Colon (tissue), 2 donors: ENCODE measurements around the gene WWOX.

Source experiments
- FAIRE-seq: peaks from 2 replicates; lab custom pipeline; 2012; peaks lifted over from hg19 to GRCh38; lab: Jason Lieb, UNC
- donor health status: control.
- donor health status: control.

The WWOX gene

GRCh38 chr16:78402833-78403232 lies 303.4 kb downstream of the WWOX start:
- no peak for FAIRE-seq

GRCh38 chr16:78405040-78405439 lies 305.6 kb downstream of the WWOX start:
- FAIRE-seq = no peak

GRCh38 chr16:78405833-78406232 lies 306.4 kb downstream of the WWOX start:
- no peak for FAIRE-seq

GRCh38 chr16:78407191-78407590 lies 307.7 kb downstream of the WWOX start:
- no peak for FAIRE-seq

GRCh38 chr16:78413651-78414050 lies 314.2 kb downstream of the WWOX start:
- FAIRE-seq = no peak

- no peak for FAIRE-seq
Observed at GRCh38 chr16:78415013-78415412, 315.6 kb downstream of the WWOX start.

GRCh38 chr16:78415669-78416068 lies 316.2 kb downstream of the WWOX start:
- FAIRE-seq = no peak

GRCh38 chr16:78416400-78416799 lies 316.9 kb downstream of the WWOX start:
- FAIRE-seq = no peak

- FAIRE-seq = no peak
Observed at GRCh38 chr16:78421181-78421708, 321.8 kb downstream of the WWOX start.

- FAIRE-seq = no peak
Observed at GRCh38 chr16:78425281-78425680, 325.8 kb downstream of the WWOX start.

- no peak for FAIRE-seq
Observed at GRCh38 chr16:78425891-78426510, 326.5 kb downstream of the WWOX start.

- FAIRE-seq = no peak
Observed at GRCh38 chr16:78428193-78428592, 328.7 kb downstream of the WWOX start.

- FAIRE-seq = no peak
Observed at GRCh38 chr16:78430281-78430680, 330.8 kb downstream of the WWOX start.

GRCh38 chr16:78431004-78431670 lies 331.7 kb downstream of the WWOX start:
- FAIRE-seq = no peak

- FAIRE-seq = no peak
Observed at GRCh38 chr16:78431701-78432100, 332.2 kb downstream of the WWOX start.

- no peak for FAIRE-seq
Observed at GRCh38 chr16:78432451-78432850, 333.0 kb downstream of the WWOX start.

GRCh38 chr16:78433116-78433515 lies 333.7 kb downstream of the WWOX start:
- FAIRE-seq = no peak

- no peak for FAIRE-seq
Observed at GRCh38 chr16:78434401-78434800, 334.9 kb downstream of the WWOX start.

- FAIRE-seq = no peak
Observed at GRCh38 chr16:78435260-78435659, 335.8 kb downstream of the WWOX start.

- no peak for FAIRE-seq
Observed at GRCh38 chr16:78436023-78436422, 336.6 kb downstream of the WWOX start.

- no peak for FAIRE-seq
Observed at GRCh38 chr16:78436846-78437245, 337.4 kb downstream of the WWOX start.

GRCh38 chr16:78437352-78437968 lies 338.0 kb downstream of the WWOX start:
- FAIRE-seq = no peak

GRCh38 chr16:78438219-78438618 lies 338.8 kb downstream of the WWOX start:
- no peak for FAIRE-seq
